ENCODE results near the gene RAB6A. TPM values are rescaled to one million over a fixed set of nuclear protein-coding genes. Genes with fewer than 3 reads are reported as not detected.
A peak's percentile ranks its signal among the peaks of the same experiment; 100 is the strongest.

Gene RAB6A
- total and polyA plus RNA-seq, 7 donors: 60.9 to 162 (median 118) TPM

- Histone ChIP-seq H3K27ac (peak overlapping the region; percentile 97 to 100 (median 98)), H3K4me1 (peaks cover 0 to 33% (median 30%) of the 10 kb centered on the region in 4 donors), H3K36me3 (no peaks in the 10 kb centered on the region), H3K27me3 (no peaks in the 10 kb centered on the region), H3K9me3 (no peaks in the 10 kb centered on the region), H3K4me3 (peak overlapping the region; percentile 72 to 95 (median 82))
- 0 to 1% methylated on average over 44 of the region's 44 CpGs for WGBS, 2 donors
- TF ChIP-seq POLR2A (IDR thresholded peaks at IDR 0.05) (no peak), CTCF (IDR thresholded peaks at IDR 0.05) (no peak), POLR2AphosphoS5 (IDR thresholded peaks at IDR 0.05) (no peak), EP300 (IDR thresholded peaks at IDR 0.05) (no peak)
- DNase-seq: peak; percentile 82
- intact Hi-C loops (cut with DNase I): loop anchor here (2.0 to 5.0 kb wide), 3 partner anchors 27 to 637 kb away; partner anchors contain the start of genes COA4, MRPL48, PAAF1 and PGM2L1
These were observed 667 bp downstream of the RAB6A start for GRCh38 chr11:73760135-73760678.

GRCh38 chr11:73759610-73760134, 1.2 kb downstream of the RAB6A start:
- TF ChIP-seq CTCF (IDR thresholded peaks at IDR 0.05) (peak; percentile 14 to 31 (median 22)), POLR2A (IDR thresholded peaks at IDR 0.05) (no peak), EP300 (IDR thresholded peaks at IDR 0.05) (no peak), POLR2AphosphoS5 (IDR thresholded peaks at IDR 0.05) (no peak)
- intact Hi-C loops (cut with DNase I): loop anchor here (2.0 to 5.0 kb wide), 3 partner anchors 27 to 638 kb away; partner anchors contain the start of genes COA4, MRPL48, PAAF1 and PGM2L1
- no peaks in the 10 kb centered on the region for H3K9me3 ChIP-seq
- peaks cover 0 to 33% (median 30%) of the 10 kb centered on the region in 4 donors for H3K4me1 ChIP-seq
- H3K36me3 ChIP-seq: no peaks in the 10 kb centered on the region
- peak overlapping the region; percentile 97 to 100 (median 98) for H3K27ac ChIP-seq
- DNase-seq: no peak
- WGBS, 2 donors: 0 to 2% methylated on average over 8 of the region's 8 CpGs
- H3K4me3 ChIP-seq: peak overlapping the region; percentile 72 to 95 (median 82)
- no peaks in the 10 kb centered on the region for H3K27me3 ChIP-seq

DNA sequence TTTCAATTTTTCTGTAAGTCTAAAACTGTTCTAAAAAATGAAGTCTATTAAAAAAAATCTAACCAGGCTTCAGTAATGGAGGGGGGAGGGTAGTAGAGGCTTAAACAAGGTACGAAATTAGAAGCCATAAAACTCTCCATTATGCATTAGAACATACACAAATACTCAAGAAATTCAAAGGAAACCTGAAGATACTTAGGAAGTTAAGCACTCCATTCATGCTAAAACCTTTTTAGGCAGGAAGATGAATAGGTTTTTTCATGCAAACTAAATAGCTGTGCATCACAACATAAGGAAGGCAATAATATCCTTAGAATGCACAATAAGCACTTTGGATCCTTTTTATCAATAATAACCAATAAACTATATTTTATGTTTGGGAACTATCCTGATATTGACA, 2.4 kb downstream of the RAB6A start:
- intact Hi-C loops (cut with DNase I): no loop called here
- no peaks in the 10 kb centered on the region for H3K9me3 ChIP-seq
- no peak for TF ChIP-seq CTCF (IDR thresholded peaks at IDR 0.05)
- TF ChIP-seq POLR2AphosphoS5 (IDR thresholded peaks at IDR 0.05): no peak
- TF ChIP-seq POLR2A (IDR thresholded peaks at IDR 0.05): no peak
- no peak for TF ChIP-seq EP300 (IDR thresholded peaks at IDR 0.05)
- peaks cover 0 to 33% (median 30%) of the 10 kb centered on the region in 4 donors for H3K4me1 ChIP-seq
- H3K27ac ChIP-seq: no peak overlapping the region
- no peaks in the 10 kb centered on the region for H3K27me3 ChIP-seq
- DNase-seq: no peak
- no peaks in the 10 kb centered on the region for H3K36me3 ChIP-seq
- 48 to 75% methylated on average over 1 of the region's 1 CpG for WGBS, 2 donors
- H3K4me3 ChIP-seq: no peak overlapping the region

- no peak for TF ChIP-seq POLR2AphosphoS5 (IDR thresholded peaks at IDR 0.05)
- no peak for TF ChIP-seq POLR2A (IDR thresholded peaks at IDR 0.05)
- DNase-seq: no peak
- WGBS, 2 donors: 90 to 95% methylated on average over 5 of the region's 5 CpGs
- no peaks in the 10 kb centered on the region for H3K36me3 ChIP-seq
- intact Hi-C loops (cut with DNase I): no loop called here
- peaks cover 0 to 38% (median 33%) of the 10 kb centered on the region in 4 donors for H3K4me1 ChIP-seq
- no peak overlapping the region for H3K4me3 ChIP-seq
- H3K27me3 ChIP-seq: no peaks in the 10 kb centered on the region
- H3K9me3 ChIP-seq: no peaks in the 10 kb centered on the region
- no peak overlapping the region for H3K27ac ChIP-seq
These were observed 3.3 kb downstream of the RAB6A start for GRCh38 chr11:73757598-73757997.

GRCh38 chr11:73755670-73756069, 5.2 kb downstream of the RAB6A start:
- Histone ChIP-seq H3K4me3 (no peak overlapping the region), H3K36me3 (no peaks in the 10 kb centered on the region), H3K9me3 (no peaks in the 10 kb centered on the region), H3K4me1 (peaks cover 0 to 51% (median 37%) of the 10 kb centered on the region in 4 donors), H3K27ac (no peak overlapping the region), H3K27me3 (no peaks in the 10 kb centered on the region)
- TF ChIP-seq POLR2A (IDR thresholded peaks at IDR 0.05): no peak
- no peak for TF ChIP-seq POLR2AphosphoS5 (IDR thresholded peaks at IDR 0.05)
- no peak for TF ChIP-seq CTCF (IDR thresholded peaks at IDR 0.05)
- TF ChIP-seq EP300 (IDR thresholded peaks at IDR 0.05): no peak
- DNase-seq: no peak
- intact Hi-C loops (cut with DNase I): no loop called here

Measured in sigmoid colon (tissue), 7 donors.